Caki2 (cell line): ENCODE data around the gene WDR91. TPM values are rescaled to one million over a fixed set of nuclear protein-coding genes. Genes with fewer than 3 reads are reported as not detected.

Source experiments
- DNase-seq: peaks from one replicate; pipeline ENCODE4 v3.0.0-alpha.2; 2015; ENCODE audit warnings: low read depth
- in situ Hi-C: cut with HindIII; loops from 2 replicates; pipeline ENCODE4 v1.10.0; 2016; ENCODE audit warnings: low sequenced_read_pairs, low pct_unique_long_range_greater_than_20kb, mixed read lengths
- total RNA-seq: library from RNA; depleted of rRNA; stranded (reverse); fragments of >200 nt; shearing (Covaris generic); gene quantifications from 2 replicates; pipeline ENCODE4 v1.2.3, GENCODE V29; 2014; ENCODE audit warnings: low replicate concordance; rRNA removed

The WDR91 gene
- total RNA-seq, 1 experiment from 2014 or later, result 19.4 TPM

DNA sequence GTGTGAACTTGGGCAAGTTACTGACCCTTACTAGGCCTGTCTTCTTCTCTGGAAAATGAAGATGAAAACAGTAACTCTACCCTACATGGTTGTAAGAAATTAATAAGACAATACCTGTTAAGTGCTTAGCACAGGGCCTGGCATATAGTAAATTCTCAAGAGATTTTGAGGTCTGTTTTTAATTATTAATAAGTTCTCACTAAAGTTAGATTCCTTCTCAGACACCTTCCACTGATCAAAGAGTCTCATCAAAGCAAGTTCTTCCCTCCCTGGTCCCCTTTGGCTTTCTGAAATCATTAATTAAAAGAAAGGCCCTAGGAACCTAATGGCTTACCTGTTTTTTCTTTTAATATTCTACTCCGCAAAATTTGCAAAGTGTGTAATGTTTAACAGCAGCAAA lies 58.9 kb downstream of the WDR91 start:
- no peak for DNase-seq
- in situ Hi-C loops, result no loop called here

DNA sequence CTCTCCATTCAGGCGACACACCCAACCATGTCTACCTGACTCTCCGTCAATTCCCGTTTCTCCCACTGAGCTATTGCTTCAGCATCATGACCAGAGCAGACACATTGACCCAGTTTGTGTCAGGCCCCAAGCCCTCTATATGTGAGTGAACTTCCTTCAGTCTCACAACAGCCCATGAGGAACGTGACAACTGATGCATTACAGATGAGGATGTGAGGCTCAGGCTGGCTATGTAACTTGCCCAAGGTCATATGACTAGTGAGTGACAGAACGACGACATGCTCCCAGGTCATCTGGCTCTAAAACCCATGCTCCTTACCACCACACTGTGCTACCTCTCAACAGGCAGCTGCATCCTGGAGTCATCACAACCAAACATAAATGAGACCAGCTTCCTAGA lies 59.8 kb downstream of the WDR91 start:
- in situ Hi-C loops, result no loop called here
- no peak for DNase-seq

GRCh38 chr7:135151132-135151531 lies 60.2 kb downstream of the WDR91 start:
- in situ Hi-C loops, result no loop called here
- DNase-seq, result no peak

DNA sequence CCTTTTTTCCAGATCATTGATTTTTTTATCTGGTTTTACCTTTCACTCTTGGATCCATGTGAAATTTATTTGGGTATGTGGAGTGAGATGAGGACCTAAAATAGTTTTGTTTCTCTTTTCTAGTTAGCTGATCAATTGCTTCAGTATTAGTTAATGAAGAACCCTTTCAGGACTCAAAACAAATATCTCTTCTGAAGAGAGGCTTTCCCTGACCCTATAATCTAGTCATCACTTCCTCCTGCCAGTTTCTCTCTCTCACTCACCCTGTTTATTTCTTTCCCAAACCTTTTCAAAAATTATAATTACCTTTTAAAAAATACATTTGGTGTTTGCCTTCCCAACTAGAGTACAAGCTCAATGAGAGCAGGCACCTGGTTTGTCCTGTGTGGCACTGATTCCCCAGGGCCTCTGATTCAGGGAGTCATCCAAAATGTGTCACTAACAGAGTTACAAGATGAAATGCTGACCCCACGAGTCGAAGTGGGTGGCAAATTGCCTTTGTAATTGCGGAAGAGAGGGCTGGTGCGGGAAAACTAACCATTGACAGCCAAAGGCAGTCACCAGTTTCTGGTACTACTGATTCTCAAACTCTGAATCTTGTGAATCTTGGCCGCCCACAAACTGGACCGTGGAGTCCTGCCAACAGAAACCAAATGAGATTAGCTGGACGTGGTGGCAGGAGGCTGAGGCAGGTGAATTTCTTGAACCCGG lies 61.1 kb downstream of the WDR91 start:
- DNase-seq, result no peak
- in situ Hi-C loops, result no loop called here

GRCh38 chr7:135147899-135148721 lies 63.2 kb downstream of the WDR91 start, which contains the start of gene TMEM140:
Gene TMEM140, plus strand, starts transcription at chr7:135148072. Its CDS starts 16,370 bp downstream, at chr7:135164442.
- in situ Hi-C loops, result no loop called here
- peak; percentile 67 for DNase-seq

DNA sequence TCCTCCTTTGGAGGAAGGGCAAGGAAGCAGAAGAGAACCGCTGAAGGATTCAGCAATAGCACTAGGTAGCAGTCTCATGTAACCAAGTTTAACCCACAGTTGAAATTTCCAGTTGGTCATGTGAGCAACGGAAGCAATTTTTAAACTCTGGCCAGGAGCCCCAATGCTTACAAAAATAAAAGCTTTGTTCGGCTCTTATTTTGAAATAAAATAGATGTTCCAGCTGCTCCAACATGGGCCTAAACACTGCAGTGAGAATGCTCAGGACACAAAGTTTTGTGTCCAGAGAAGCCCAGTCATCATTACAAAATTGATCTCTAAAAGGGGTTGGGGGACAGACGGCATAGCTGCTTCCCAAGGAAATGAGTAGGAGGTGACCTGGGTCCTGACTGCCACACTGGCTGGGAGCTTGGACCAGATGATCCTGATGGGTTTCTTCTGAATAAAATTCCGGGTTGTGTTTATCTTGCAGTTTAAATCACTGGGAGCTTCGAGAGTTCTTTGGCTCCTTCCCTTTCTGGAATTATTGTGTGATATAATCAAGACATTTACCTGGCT lies 63.9 kb downstream of the WDR91 start:
- in situ Hi-C loops, result no loop called here
- DNase-seq, result peak; percentile 36

DNA sequence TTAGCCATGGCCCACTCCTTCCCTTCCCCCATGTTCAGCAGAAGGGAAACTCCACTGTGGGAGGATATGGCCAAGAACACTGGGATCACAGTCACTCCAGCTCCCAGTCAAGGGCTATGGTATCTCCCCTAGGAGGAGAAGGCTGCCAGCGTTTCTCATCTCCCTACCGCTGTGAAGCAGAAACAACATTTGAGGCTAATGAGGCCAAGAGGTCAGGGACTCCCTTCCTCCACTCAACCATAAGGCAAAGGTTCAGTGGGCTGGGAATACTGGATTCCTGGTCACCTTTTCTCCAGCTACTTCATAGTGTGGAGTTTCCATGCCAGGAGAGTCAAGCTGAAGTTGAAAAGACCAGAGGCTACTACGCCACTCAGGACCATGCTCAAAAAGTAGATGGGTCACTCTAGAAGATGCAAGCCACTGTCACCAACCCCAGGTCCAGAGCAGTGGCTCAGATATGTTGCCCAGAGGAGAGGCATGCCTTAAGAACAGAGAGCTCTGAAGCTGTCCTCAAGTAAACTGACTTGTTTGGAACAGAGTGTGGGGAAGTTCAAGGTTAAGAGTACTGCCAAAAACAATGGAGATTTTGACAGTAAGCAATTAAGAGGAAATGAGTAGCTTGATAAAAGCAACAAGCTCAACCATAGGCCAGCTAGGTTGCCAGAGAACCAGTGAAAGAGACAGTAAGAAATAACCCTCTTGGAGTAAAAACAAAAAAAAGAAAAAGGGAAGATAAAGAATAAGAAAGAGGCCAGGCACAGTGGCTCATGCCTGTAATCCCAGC lies 67.2 kb downstream of the WDR91 start:
- in situ Hi-C loops, result no loop called here
- no peak for DNase-seq

Other genes starting within 250 kb of the WDR91 start
- gene AGBL3, start 225.0 kb downstream of the WDR91 start, total RNA-seq, result 0.81 and 1.5 TPM in 2 replicates
- gene TMEM140, start 63.5 kb downstream of the WDR91 start, total RNA-seq, result 0.81 and 0.98 TPM in 2 replicates
- 78.9 and 131 TPM in 2 replicates for gene CYREN, start 40.8 kb downstream of the WDR91 start, total RNA-seq
- not detected in 2 replicates for gene STRA8, start 22.3 kb upstream of the WDR91 start, total RNA-seq